ENCODE measurements around the gene KCNIP4.
A peak's percentile ranks its signal among the peaks of the same experiment; 100 is the strongest.

The KCNIP4 gene

DNA sequence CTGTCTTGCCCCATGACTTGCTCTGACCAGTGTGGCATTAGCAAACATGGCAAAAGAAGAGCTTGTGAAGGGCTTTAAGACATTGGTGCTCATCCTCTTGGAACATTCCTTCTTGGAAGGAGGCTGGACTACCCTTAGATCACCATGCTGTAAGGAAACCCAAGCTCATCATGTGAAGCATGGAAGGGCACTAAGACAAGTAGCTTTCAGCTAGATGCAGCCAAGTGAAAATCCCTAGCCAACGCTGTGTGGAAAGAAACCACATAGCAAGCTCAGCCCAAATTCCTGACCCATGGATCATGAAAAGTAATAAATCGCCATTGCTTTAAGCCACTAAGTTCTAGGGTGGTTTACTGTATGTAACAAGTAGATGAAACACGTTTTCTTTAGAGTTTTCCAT, 1260.7 kb downstream of the KCNIP4 start:
- DNase-seq, result no peak

DNA sequence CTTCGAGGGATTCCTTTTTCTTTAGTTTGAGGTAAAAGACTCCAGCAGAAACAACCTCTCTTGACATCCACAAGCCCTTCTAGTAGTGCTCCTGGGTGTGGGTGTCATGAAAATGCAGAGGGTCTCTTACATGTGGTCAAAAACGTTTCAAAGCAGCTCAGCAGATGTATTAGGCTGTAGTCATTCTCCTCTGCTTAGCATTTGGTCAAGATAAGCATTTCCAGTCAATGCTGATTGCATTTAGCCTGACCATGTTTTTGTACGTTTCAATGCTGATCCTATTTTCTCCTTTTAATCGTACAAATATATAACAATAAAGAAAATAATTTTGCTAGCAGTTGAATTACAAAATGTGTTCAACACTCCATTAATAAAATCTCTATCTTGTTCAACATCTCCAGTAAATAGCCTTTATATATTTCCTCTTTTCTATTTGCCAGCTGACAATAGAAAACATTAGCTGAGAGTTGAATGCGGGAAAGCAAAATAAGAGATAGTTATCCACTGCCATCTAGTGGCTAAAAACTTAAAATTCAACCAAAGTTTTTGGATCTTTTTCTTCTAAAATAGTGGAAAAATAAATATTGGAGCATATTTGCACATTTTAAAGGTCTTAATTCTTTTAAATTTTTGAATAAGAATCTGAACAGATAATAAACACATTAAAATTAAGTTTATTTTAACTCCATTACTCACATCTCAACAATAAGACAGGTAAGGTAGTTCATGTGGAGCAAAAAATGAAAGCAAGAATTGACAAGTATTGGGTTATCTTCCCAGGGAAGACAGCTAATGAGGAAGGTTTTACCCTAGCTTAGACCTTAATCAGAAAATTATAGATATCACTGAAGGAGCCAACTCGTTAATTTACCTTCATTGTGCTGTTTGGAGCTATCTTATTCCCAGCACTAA, 1263.5 kb downstream of the KCNIP4 start:
- DNase-seq, result peak; percentile 22

DNA sequence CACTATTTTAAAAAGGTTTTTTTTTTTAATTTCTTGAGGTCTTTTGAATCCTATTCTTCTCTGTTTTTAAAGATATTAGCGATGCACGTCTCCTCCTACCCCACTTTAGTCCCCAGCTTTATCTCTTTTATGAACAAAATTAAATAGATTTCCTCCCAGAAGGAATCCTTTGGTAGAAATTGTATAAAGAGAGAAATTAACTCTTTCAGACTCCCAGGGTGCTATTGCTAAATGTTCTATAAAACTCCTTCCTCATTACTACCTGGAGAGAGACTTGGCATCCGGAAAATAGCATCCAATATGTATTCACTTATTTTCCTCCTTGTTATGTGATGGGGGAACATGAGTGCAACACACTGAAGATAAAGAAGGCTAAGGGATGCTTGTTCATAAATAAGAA, 1264.8 kb downstream of the KCNIP4 start:
- DNase-seq, result no peak

DNA sequence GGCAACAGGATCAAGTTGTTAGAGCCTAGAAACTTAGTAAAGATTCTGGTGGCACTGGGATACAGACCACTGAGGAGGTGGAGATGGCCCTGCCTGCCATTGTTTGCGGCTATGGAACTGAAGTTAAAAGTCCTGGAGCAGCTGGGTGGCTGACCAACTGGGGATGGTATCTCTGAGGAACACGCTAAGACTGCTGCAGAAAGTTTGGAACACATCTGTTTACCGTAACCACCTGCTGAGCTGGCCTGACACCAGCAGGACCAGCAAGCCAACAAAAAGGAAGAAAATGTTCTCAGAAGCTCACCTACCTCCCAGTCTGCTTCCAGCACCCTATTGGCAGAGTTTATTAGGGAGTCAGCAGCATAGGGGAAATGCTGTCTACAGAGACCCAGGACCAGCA, 1265.7 kb downstream of the KCNIP4 start:
- no peak for DNase-seq

DNA sequence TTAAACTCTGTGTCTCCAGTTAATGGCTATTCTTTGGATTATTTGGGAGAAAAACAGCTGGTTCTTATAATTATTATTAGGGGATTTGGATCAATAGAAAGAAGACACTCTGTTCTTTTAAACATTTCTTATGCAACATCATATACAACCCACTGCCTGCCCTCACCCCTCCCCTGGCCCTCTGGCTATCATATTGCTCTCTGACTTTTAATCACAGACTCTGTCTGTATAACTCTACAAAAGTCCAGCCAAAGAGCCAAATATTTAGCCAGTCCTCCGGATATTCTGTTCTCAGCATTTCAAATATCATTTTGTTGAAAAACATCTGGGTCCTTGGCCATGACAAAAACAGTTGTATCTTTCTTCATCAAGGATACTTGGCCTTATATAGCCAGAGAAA, 1267.3 kb downstream of the KCNIP4 start:
- no peak for DNase-seq

DNA sequence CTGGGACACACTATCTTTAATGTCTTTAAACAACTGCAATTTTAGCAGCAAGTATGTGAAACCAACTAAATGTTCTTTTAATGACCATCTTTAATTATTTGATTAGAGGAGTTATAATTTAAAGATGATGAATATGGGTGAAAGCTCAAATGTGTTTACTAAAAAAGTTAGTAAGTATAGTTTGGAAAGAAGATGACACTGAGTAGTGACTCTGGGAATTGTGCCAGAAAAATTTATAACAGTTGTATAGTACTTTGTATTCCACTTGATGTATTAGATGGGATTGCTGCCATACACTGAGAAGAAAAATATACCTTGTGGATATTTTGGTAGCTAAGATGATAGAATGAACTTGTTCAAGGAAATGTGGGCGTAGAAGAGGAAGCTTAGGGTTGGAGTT, 1267.8 kb downstream of the KCNIP4 start:
- DNase-seq, result no peak

DNA sequence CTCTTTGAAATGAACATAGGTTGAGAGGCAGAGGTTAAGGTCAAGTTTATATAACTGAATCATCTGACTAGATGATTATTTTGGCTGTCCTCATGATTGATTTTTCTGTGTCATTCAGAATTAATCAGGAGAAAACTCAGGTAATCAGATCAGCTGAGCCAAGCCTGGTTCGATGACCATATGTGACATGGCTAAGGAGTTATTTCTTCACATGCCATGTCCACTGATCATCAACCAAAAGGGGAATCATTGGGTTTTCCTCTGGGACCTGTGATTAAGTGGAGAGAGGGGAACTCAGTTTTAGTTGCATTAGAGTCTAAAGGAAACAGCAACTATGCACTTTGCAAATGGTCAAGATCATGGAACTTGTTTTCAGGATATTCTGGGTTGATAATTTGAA, 1268.6 kb downstream of the KCNIP4 start:
- DNase-seq, result no peak

Data from NCI-H146 (cell line).